Stimulated activated CD4-positive, alpha-beta T cell treated with anti-CD3 and anti-CD28 coated beads, Interleukin-1b, Interleukin-23, amount 100 ng/mL, for 4 hours (primary cell): ENCODE measurements around the gene WHRN.

ENCODE experiments used
- DNase-seq, 2 donors: peaks; one replicate each; pipeline ENCODE4 v3.0.0-alpha.2; 2020; ENCODE audit warnings: low read depth in 2 of 2

The WHRN gene

DNA sequence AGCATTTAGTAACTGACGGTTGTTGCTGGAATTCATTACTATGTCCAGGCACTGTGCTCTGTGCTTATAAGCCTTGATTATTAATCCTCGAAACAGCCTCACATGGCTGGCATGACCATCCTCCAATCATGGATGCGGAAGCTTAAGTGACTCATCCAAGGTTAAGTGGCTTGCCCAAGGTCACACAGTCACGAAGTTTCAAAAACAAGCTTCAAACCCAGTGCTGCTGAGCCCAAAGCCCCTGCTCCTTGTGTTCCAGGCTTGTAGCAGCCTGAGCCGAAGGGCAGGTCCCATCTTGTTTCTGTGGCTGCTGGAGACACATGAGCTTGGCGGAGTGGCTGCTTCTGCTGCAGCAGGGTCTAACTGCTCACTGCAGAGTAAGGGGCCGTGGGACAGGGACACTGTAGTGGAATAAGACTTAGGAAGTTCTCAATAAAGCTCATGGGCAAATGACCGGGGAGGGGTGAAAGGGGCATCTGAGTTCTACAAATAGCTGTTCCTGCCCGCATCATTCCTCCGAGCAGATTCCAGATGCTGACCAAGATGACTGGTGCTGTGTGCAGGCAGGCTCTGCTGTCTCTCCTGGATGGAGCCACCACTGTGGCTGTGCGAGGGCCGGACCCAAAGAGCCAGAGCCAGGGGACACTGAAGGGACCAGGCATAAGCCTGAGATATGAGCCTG is 32.4 kb downstream of the WHRN start:
- no peak for DNase-seq

- DNase-seq = no peak
These were observed 34.1 kb downstream of the WHRN start for GRCh38 chr9:114471157-114471556.

DNA sequence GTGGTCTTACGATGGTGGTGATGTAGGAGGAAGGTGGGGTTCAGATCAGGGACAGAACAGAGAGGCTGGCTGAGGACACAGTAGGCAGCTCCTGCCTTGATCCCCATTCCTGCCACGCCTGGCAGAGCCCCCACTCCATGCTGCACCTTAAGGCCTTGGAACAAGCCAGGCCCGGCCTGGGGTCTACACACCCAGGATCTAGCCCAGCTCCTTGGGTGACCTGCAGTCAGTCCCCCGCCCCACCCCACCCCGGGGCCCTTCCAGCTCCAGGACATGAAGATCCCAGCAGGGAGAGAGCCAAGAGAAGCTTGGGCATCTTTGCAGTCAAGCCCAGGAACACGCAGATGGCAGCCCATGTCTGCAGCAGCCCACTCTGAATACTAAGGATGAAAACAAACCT is 34.7 kb downstream of the WHRN start:
- no peak for DNase-seq

DNA sequence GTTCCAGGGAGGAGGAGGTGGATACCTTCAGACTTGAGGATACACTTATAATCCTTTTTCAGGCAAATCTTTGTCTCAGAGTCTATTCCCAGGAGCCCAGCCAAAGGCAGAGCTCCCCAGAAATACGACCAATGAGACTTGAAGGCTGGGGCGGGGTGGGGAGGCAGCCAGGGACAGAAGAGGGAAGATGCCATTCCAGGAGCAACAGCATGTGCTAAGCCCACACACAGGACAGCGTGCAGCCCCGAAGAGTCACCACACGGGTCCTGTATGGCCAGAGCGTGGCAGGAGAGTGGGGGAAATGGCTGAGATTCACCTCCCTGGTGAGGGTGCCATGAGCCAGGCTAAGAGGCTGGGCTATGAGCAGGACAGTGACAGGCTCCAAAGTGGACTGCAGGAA is 35.2 kb downstream of the WHRN start:
- DNase-seq = no peak

- DNase-seq = no peak
These were observed 36.0 kb downstream of the WHRN start for GRCh38 chr9:114469091-114469853.

GRCh38 chr9:114467910-114468309 is 37.4 kb downstream of the WHRN start:
- no peak for DNase-seq

DNA sequence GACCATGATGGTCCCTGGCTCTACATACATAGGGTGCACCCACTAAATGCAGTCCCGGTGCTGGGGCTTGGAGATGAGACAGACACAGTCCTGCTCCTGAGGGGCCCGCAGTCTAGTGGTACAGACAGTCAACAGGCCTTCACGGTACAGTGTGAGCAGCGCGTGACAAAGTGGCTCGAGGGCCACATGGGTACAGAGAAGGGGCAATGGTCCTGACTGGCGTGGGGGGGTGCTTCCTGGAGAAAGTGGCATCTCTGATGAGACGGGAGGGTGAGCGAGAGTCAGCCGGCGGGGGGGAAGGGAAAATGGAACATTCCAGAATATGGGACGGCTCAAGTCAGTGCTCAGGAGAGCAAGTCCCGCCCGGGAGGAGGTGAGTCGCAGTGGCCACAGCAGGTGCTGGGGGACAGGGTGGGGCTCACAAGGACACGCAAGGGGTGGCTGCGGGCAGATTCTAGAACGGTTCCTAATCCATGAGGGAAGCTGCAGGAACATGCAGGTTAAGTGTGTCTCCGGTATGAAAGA is 38.0 kb downstream of the WHRN start:
- no peak for DNase-seq

DNA sequence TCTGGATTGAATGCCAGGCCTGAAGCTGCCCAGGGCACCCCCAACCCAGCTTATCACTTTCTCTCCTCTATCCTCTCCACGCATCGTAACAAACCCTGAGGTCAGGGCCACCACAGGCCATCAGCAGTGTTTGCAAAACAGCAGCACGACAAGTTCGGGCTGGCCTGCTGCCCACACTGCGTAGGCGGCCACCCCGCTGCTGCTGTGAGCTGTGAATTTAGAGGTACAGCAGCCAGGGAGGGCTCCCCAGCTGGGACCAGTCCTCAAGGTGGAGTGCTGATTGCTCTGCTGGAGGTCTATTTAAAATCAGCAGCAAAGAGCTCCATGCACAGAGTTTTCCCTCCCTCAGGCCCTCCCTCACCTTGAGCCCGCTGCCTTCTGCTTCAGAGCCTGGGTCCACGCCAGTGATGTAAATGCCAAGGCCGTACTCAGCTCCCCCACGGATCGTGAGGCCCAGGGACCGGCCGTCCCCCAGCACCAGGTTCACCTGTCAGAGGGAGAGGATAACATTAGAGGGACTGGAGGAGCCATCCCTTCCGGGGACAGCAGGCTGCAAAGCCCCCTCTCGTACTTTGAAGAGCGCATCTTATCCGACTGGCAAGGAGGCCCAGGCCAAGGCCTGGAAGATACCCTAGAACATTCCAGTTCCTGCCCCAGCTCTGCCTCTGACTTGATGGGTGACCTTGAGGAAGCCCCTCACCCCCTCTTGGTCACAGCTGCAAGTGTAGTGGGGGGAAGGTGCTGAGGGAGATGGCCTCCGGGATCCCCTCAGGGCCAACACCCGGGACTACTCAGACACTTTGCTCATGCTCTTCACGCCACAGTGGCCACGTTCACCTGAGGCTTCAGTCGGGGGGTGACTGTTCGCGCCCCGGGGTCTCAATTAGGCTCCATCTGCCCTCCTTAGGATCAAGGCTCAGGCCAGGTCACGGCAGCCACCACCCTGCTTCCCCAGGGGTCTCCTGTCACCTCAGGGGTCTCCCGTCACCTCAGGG is 39.1 kb downstream of the WHRN start:
- DNase-seq = no peak

- DNase-seq = no peak
These were observed 39.9 kb downstream of the WHRN start for GRCh38 chr9:114465417-114465816.

DNA sequence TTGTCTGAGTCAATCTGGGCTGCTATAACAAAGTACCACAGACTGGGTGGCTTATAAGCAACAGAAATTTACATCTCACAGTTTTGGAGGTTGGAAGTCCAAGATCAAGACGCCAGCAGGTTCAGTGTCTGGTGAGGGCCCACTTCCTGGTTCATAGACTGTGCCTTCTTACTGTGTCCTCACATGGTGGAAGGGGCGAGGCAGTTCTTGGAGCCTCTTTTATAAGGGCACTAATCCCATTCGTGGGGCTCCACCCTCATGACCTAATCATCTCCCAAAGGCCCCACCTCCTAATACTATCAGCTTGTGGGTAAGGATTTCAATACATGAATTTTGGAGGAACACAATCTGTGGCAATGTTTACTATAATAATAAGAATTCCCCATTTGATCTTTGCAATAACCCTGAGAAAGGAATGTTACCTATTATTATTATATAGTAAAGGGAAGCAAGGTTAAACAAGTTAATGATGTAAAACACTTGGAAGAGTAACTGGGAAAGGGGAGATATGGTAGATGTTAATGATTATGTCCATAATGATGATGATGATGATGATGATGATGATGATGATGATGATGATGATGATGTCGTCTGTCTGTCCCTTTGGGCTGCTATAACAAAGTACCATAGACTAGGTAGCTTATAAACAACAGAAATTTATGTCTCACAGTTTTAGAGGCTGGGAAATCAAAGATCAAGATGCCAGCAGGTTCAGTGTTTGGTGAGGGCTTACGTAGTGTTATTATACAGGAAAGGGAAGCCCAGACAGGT is 40.8 kb downstream of the WHRN start:
- DNase-seq = no peak

GRCh38 chr9:114462791-114463190 is 42.5 kb downstream of the WHRN start:
- DNase-seq = no peak

GRCh38 chr9:114461468-114461867 is 43.8 kb downstream of the WHRN start:
- no peak for DNase-seq

DNA sequence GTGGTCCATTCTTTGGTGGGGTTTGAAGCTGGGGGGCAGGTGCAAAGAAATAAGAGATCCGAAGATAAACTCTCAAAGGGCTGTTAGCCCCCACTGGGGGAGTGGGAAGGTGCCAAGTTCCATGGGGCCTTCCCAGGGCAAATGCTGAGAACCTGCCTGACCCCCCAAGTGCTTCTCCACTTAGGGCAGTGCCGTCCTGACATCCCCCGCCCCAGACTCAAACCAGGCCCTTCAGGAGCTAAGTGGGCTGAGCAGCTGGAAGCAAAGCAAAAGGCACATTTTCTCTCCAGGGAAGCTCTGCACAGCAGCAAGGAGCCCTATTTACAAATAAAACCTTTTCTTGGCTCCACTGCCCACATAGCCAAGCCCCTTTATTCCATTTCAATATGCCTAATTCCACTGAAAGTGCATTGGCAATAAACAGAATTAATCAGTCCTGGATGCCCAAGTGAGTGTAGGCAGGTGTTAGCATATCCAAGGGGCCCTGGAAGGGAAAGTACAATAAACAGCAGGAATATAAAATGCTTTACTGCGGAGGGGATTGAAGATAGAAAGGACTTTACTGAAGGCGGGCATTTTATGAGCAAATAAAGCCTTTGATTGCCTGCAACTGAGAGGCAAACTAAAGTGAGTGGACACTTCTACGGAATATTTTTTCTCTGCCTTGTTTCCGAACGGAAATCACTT is 44.6 kb downstream of the WHRN start:
- DNase-seq = no peak

DNA sequence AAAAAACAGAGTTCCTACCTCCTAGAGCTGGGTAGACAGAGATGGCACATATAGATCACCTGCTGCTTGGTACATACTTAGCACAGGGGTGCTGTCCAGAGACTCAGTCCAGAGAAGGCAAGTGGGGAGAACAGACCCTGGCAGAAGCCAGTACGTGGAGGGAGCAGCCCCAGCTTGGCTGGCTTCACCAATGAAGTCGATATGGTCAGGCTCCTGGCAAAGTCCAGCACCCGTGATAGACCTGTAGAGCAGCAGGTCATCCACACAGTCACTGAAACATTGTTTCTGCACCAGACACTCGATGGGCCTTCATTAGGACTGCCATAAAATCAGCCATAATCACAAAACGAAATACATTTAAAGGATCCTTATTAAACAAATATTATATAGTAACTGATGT is 45.8 kb downstream of the WHRN start:
- no peak for DNase-seq

DNA sequence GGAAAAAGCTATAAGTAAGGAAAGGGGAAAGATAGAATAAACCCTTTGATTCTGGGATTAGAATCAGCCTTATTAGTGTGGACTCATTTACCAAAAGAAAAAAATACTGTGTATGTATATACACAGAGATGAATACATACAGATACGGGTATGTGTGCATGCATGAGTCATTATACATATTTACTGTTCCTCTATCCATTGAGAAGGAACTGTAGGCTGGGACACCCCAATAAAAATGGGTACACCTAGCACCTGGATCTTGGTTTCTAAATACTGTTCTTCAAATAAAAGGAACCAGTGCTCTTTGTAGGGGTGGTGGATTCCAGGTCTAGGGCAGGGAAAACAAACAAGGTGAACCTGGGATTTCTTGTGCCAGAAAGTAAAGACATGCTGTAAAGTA is 48.3 kb downstream of the WHRN start:
- no peak for DNase-seq

- DNase-seq = no peak
These were observed 50.6 kb downstream of the WHRN start for GRCh38 chr9:114454652-114455051.

DNA sequence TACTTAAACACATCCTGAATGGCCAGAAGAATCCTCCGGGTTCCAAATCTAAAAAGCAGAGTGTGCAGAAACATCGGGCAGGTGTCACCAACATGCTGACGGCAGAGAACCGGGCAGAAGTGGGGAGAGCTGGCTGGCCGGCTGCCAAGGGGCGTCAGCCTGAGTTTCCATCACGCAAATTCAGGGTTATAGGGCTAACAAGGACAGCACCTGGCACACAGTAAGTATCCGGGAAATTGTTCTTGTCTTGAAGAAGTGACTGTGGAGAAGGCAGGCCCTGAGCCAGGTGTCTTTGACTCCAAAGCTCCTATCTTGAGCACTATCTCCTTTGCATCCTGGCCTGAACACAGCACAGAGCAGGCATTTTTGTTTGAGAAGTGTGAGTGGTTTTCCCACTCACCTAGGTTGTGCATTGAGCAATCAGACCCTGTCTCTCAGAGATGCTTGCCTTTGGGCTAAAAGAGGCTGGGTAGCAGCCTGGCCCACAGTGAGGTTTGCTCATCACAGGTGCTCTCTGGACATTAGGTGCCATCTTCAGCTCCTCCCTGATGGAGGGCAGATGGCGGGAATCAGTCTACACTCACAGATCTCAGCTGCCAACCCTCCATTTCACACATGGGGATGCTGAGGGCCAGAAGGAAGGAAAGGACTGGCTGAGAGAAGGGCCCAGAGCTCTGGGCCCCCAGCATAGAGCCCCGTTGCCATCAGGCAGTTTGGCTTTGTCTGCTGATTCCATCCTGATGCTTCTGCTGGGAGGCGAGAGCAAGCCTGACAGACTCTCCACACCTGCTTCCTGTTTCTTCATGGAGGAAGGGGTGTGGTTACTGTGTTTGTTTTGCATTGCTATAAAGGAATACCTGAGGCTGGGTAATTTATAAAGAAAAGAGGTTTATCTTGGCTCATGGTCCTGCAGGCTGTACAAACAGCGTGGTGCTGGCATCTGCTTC is 52.8 kb downstream of the WHRN start:
- peak in 1 of 2 donors; percentile 4 for DNase-seq

DNA sequence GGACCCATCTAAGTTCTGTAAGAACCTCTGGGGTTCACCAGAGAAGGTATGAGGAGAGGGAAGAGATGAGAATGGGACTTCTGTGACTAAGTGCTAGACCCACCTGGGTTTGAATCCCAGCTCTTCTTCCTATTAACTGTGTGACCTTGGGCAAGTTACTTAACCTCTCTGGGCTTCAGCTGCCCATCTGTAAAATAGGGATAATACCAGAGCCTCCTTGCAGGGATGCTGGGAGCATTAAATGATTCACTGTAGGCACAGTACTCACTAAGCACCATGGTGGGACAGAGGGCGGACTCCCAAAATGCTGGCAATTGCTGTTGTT is 53.6 kb downstream of the WHRN start:
- DNase-seq = no peak

GRCh38 chr9:114450833-114451706 is 54.2 kb downstream of the WHRN start:
- no peak for DNase-seq
